HepG2 (cell line): Measurements from ENCODE around the gene DRAP1. TPM values are rescaled to one million over a fixed set of nuclear protein-coding genes. Genes with fewer than 3 reads are reported as not detected.

Experiments
- ARNTL ChIP-seq: sonication (generic); formaldehyde crosslinking; IDR thresholded peaks from 2 replicates; pipeline ENCODE4 v1.4.0; 2020; ENCODE audit warnings: mild to moderate bottlenecking, missing genetic modification reagents
- ATF7 ChIP-seq, 2 experiments: fragments of 450-650 bp in 1 of 2; sonication (generic) in 1 of 2; formaldehyde crosslinking in 1 of 2; IDR thresholded peaks; 2 replicates each; pipeline versions ENCODE4 v1.4.0 to v1.6.1; 2016 to 2020; ENCODE audit warnings: antibody characterized with exemption in 1 of 2, mild to moderate bottlenecking in 1 of 2, missing genetic modification reagents in 1 of 2
- BRD4 ChIP-seq: sonication (generic); formaldehyde crosslinking; IDR thresholded peaks from 2 replicates; pipeline ENCODE4 v1.4.0; 2020; ENCODE audit warnings: missing genetic modification reagents
- GABPB1 ChIP-seq: IDR thresholded peaks from 2 replicates; pipeline ENCODE4 v1.6.1; 2016; ENCODE audit warnings: mild to moderate bottlenecking, missing genetic modification reagents, moderate library complexity, missing compliant biosample characterization
- GPN1 ChIP-seq: sonication (generic); formaldehyde crosslinking; IDR thresholded peaks from 2 replicates; pipeline ENCODE4 v1.5.1; 2020; ENCODE audit warnings: missing genetic modification reagents, borderline replicate concordance
- KAT2B ChIP-seq: fragments of 150-350 bp; IDR thresholded peaks from 2 replicates; pipeline ENCODE4 v1.6.1; 2014; ENCODE audit warnings: low read depth, low read length, borderline replicate concordance
- MTF1 ChIP-seq: sonication (generic); formaldehyde crosslinking; IDR thresholded peaks from 2 replicates; pipeline ENCODE4 v1.5.0; 2020; ENCODE audit warnings: missing genetic modification reagents
- RAD51 ChIP-seq: fragments of 450-650 bp; IDR thresholded peaks from 2 replicates; pipeline ENCODE4 v1.6.1; 2016; ENCODE audit warnings: borderline replicate concordance
- RBM39 ChIP-seq: fragments of 200-400 bp; formaldehyde crosslinking; IDR thresholded peaks from one replicate; pipeline ENCODE4 v1.6.1; 2018; ENCODE audit warnings: antibody characterized with exemption, mild to moderate bottlenecking, low read depth, low read length; ENCODE audit not compliant: poor library complexity, severe bottlenecking
- SIN3B ChIP-seq: fragments of 150-350 bp; IDR thresholded peaks from 2 replicates; pipeline ENCODE4 v1.6.1; 2014; ENCODE audit warnings: low read length
- TGIF2 ChIP-seq: IDR thresholded peaks from 2 replicates; pipeline ENCODE4 v1.6.1; 2016; ENCODE audit warnings: control low read depth, missing compliant biosample characterization
- YEATS2 ChIP-seq: sonication (generic); formaldehyde crosslinking; IDR thresholded peaks from 2 replicates; pipeline ENCODE4 v1.4.0; 2020; ENCODE audit warnings: missing genetic modification reagents, borderline replicate concordance
- ZNF33A ChIP-seq: sonication (generic); formaldehyde crosslinking; IDR thresholded peaks from 2 replicates; pipeline ENCODE4 v1.5.1; 2020; ENCODE audit warnings: missing genetic modification reagents, mild to moderate bottlenecking, moderate library complexity, borderline replicate concordance
- ZNF382 ChIP-seq: sonication (generic); formaldehyde crosslinking; IDR thresholded peaks from 2 replicates; pipeline ENCODE4 v1.5.0; 2020; ENCODE audit warnings: missing genetic modification reagents, mild to moderate bottlenecking, borderline replicate concordance
- ZNF431 ChIP-seq: sonication (generic); formaldehyde crosslinking; IDR thresholded peaks from 2 replicates; pipeline ENCODE4 v1.9.0; 2022; ENCODE audit warnings: missing genetic modification reagents, low read depth, mild to moderate bottlenecking, borderline replicate concordance
- ZNF567 ChIP-seq: sonication (generic); formaldehyde crosslinking; IDR thresholded peaks from 2 replicates; pipeline ENCODE4 v1.8.1; 2023; ENCODE audit warnings: mild to moderate bottlenecking, missing genetic modification reagents, borderline replicate concordance
- ZNF605 ChIP-seq: sonication (generic); formaldehyde crosslinking; IDR thresholded peaks from 2 replicates; pipeline ENCODE4 v1.8.0; 2022; ENCODE audit warnings: mild to moderate bottlenecking, missing genetic modification reagents
- polyA plus RNA-seq, 8 experiments: library from polyadenylated mRNA; depleted of rRNA in 3 of 8; stranded (reverse) in 7 of 8; unstranded in 1 of 8; fragments of >200 nt; fragmentation: Illumina TruSeq in 4 of 8; extraction: Trizol in 4 of 8; gene quantifications; 2 replicates each; pipeline versions ENCODE4 v1.2.1 to v1.2.3, GENCODE V29; 2011 to 2016; ENCODE audit warnings: low read depth in 4 of 8, missing spikeins in 1 of 8, mixed read lengths in 1 of 8; ENCODE audit not compliant: insufficient read depth in 1 of 8
- total RNA-seq, 5 experiments: library from RNA; depleted of rRNA; stranded (reverse); fragments of >200 nt; fragmentation: Illumina TruSeq; extraction: Trizol; gene quantifications; 2 replicates each; pipeline ENCODE4 v1.2.3, GENCODE V29; 2016; ENCODE audit warnings: low read depth in 1 of 5
- TF ChIP-seq, protein P1 (sequence below): sonication (generic); formaldehyde crosslinking; IDR thresholded peaks from 2 replicates; pipeline ENCODE4 v1.4.0; 2020; ENCODE audit warnings: low read depth, mild to moderate bottlenecking, missing genetic modification reagents
- TF ChIP-seq, protein P2 (sequence below): sonication (generic); formaldehyde crosslinking; IDR thresholded peaks from 2 replicates; pipeline ENCODE4 v1.5.0; 2020; ENCODE audit warnings: mild to moderate bottlenecking, missing genetic modification reagents, moderate library complexity
- TF ChIP-seq, protein P3 (sequence below): sonication (generic); formaldehyde crosslinking; IDR thresholded peaks from 2 replicates; pipeline ENCODE4 v1.4.0; 2020; ENCODE audit warnings: mild to moderate bottlenecking, missing genetic modification reagents
- TF ChIP-seq, protein P4 (sequence below): sonication (generic); formaldehyde crosslinking; IDR thresholded peaks from 2 replicates; pipeline ENCODE4 v1.8.0; 2022; ENCODE audit warnings: mild to moderate bottlenecking, missing genetic modification reagents, moderate library complexity
- TF ChIP-seq, protein P5 (sequence below): sonication (generic); formaldehyde crosslinking; IDR thresholded peaks from 2 replicates; pipeline ENCODE4 v1.5.0; 2020; ENCODE audit warnings: missing genetic modification reagents
- TF ChIP-seq, protein P6 (sequence below): sonication (generic); formaldehyde crosslinking; IDR thresholded peaks from 2 replicates; pipeline ENCODE4 v1.5.1; 2020; ENCODE audit warnings: missing genetic modification reagents, mild to moderate bottlenecking, borderline replicate concordance

The DRAP1 gene
- total and polyA plus RNA-seq, 2 of the 13 experiments (the other 11 are each of a cell fraction or from before 2014, with no cell fraction given), result 46.8 to 52.3 TPM

DNA sequence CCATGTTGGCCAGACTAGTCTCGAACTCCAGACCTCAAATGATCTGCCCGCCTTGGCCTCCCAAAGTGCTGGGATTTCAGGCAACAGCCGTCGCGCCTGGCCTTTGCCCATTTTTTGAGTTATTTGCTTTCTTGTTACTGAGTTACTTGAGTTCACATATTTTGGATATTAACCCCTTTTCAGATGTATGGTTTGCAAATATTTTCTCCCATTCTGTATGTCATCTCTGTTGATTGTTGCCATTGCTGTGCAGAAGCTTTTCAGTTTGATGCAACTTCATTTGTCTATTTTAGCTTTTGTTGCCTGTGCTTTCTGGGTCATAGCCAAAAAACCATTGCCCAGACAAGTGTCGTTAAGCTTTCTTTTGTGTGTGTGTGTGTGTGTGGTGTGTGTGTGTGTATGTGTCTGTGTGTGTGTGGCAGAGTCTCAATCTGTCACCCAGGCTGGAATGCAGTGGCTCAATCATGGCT lies 32.9 kb downstream of the DRAP1 start (continued):
- TF ChIP-seq, protein P1, sequence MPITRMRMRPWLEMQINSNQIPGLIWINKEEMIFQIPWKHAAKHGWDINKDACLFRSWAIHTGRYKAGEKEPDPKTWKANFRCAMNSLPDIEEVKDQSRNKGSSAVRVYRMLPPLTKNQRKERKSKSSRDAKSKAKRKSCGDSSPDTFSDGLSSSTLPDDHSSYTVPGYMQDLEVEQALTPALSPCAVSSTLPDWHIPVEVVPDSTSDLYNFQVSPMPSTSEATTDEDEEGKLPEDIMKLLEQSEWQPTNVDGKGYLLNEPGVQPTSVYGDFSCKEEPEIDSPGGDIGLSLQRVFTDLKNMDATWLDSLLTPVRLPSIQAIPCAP, result no peak
- TF ChIP-seq YEATS2 (no peak), ZNF33A (CRISPR knock-in tag) (no peak), ZNF567 (CRISPR knock-in tag) (no peak), BRD4 (no peak), GPN1 (no peak), SIN3B (no peak), TGIF2 (CRISPR knock-in tag) (no peak), RBM39 (no peak), ATF7 (IDR thresholded peaks at IDR 0.05) (peak; percentile 23; the same call in 1 of the 2 replicates), ATF7 (CRISPR knock-in tag; IDR thresholded peaks at IDR 0.05) (no peak), ZNF431 (CRISPR knock-in tag) (no peak), MTF1 (CRISPR knock-in tag) (no peak), ZNF605 (CRISPR knock-in tag) (no peak), GABPB1 (no peak; the same call in 1 of the 2 replicates), RAD51 (no peak), KAT2B (no peak), ARNTL (CRISPR knock-in tag) (no peak), ZNF382 (CRISPR knock-in tag) (no peak)
- TF ChIP-seq, protein P2, sequence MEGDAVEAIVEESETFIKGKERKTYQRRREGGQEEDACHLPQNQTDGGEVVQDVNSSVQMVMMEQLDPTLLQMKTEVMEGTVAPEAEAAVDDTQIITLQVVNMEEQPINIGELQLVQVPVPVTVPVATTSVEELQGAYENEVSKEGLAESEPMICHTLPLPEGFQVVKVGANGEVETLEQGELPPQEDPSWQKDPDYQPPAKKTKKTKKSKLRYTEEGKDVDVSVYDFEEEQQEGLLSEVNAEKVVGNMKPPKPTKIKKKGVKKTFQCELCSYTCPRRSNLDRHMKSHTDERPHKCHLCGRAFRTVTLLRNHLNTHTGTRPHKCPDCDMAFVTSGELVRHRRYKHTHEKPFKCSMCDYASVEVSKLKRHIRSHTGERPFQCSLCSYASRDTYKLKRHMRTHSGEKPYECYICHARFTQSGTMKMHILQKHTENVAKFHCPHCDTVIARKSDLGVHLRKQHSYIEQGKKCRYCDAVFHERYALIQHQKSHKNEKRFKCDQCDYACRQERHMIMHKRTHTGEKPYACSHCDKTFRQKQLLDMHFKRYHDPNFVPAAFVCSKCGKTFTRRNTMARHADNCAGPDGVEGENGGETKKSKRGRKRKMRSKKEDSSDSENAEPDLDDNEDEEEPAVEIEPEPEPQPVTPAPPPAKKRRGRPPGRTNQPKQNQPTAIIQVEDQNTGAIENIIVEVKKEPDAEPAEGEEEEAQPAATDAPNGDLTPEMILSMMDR (CRISPR knock-in tag), result no peak
- TF ChIP-seq, protein P3, sequence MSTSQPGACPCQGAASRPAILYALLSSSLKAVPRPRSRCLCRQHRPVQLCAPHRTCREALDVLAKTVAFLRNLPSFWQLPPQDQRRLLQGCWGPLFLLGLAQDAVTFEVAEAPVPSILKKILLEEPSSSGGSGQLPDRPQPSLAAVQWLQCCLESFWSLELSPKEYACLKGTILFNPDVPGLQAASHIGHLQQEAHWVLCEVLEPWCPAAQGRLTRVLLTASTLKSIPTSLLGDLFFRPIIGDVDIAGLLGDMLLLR, result no peak
- TF ChIP-seq, protein P4, sequence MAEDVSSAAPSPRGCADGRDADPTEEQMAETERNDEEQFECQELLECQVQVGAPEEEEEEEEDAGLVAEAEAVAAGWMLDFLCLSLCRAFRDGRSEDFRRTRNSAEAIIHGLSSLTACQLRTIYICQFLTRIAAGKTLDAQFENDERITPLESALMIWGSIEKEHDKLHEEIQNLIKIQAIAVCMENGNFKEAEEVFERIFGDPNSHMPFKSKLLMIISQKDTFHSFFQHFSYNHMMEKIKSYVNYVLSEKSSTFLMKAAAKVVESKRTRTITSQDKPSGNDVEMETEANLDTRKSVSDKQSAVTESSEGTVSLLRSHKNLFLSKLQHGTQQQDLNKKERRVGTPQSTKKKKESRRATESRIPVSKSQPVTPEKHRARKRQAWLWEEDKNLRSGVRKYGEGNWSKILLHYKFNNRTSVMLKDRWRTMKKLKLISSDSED (CRISPR knock-in tag), result no peak
- TF ChIP-seq, protein P5, sequence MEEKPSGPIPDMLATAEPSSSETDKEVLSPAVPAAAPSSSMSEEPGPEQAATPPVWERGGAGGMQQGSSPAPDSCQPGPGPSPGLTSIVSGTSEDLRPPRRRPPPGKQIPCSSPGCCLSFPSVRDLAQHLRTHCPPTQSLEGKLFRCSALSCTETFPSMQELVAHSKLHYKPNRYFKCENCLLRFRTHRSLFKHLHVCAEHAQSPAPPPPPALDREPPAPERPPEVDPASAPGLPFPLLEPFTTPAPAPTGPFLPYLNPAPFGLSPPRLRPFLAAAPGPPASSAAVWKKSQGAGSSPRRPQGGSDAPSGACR (CRISPR knock-in tag), result 0 out of 2 replicates have a peak, but pooled peaks have one; percentile 50
- TF ChIP-seq, protein P6, sequence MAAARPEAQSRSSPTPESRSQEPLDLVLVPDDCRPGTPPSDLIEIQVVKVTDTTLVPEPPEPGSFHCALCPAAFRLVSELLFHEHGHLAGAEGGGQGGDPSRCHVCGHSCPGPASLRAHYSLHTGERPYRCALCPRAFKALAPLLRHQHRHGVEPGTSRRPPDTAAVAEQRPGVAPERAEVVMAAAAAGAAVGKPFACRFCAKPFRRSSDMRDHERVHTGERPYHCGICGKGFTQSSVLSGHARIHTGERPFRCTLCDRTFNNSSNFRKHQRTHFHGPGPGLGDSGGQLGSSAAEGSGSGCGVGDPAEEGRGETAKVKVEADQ (CRISPR knock-in tag), result no peak
